Measurements from ENCODE around the gene SYS1. TPM values are rescaled to one million over a fixed set of nuclear protein-coding genes. Genes with fewer than 3 reads are reported as not detected.

SYS1 gene
- total RNA-seq, 2 donors from 2014 or later, result 22.1 to 23.8 TPM

GRCh38 chr20:45323731-45324130 lies 39.2 kb upstream of the SYS1 start:
- H3K4me3 Mint-ChIP-seq, result no peak overlapping the region
- peaks cover 32% of the 10 kb centered on the region for H3K36me3 ChIP-seq (ENCODE audit: control insufficient read depth, insufficient read depth, low read length)
- no peaks in the 10 kb centered on the region for H3K9me3 Mint-ChIP-seq
- peaks cover 9% of the 10 kb centered on the region for H3K4me1 Mint-ChIP-seq
- no peaks in the 10 kb centered on the region for H3K9me3 ChIP-seq (ENCODE audit: control insufficient read depth, low read length)
- TF ChIP-seq CTCF (conservative IDR thresholded peaks at IDR 0.05), result no peak
- DNase-seq, result no peak
- H3K27me3 ChIP-seq (ENCODE audit: control insufficient read depth, insufficient read depth, low read length, poor library complexity, severe bottlenecking), result no peaks in the 10 kb centered on the region
- no peak overlapping the region for H3K4me3 ChIP-seq (ENCODE audit: low read length)
- no peak overlapping the region for H3K9ac ChIP-seq (ENCODE audit: extremely low read depth, low read length, poor library complexity, severe bottlenecking)
- H3K27ac ChIP-seq (ENCODE audit: low read depth, low read length), result no peak overlapping the region
- peaks cover 22% of the 10 kb centered on the region for H3K36me3 Mint-ChIP-seq (ENCODE audit: low read depth)
- H3K27me3 Mint-ChIP-seq (ENCODE audit: insufficient read depth), result no peaks in the 10 kb centered on the region
- no peak overlapping the region for H3K27ac Mint-ChIP-seq
- H3K4me1 ChIP-seq (ENCODE audit: control insufficient read depth, insufficient read depth, low read length), result no peaks in the 10 kb centered on the region

- Histone ChIP-seq H3K4me1 (ENCODE audit: control insufficient read depth, insufficient read depth, low read length) (no peaks in the 10 kb centered on the region), H3K4me3 (ENCODE audit: low read length) (no peak overlapping the region), H3K27ac (ENCODE audit: low read depth, low read length) (peak overlapping the region; percentile 32), H3K9me3 (ENCODE audit: control insufficient read depth, low read length) (no peaks in the 10 kb centered on the region), H3K27me3 (ENCODE audit: control insufficient read depth, insufficient read depth, low read length, poor library complexity, severe bottlenecking) (no peaks in the 10 kb centered on the region), H3K36me3 (ENCODE audit: control insufficient read depth, insufficient read depth, low read length) (peaks cover 48% of the 10 kb centered on the region), H3K9ac (ENCODE audit: extremely low read depth, low read length, poor library complexity, severe bottlenecking) (no peak overlapping the region)
- no peak for DNase-seq
- Mint-ChIP-seq H3K27ac (no peak overlapping the region), H3K27me3 (ENCODE audit: insufficient read depth) (no peaks in the 10 kb centered on the region), H3K4me3 (no peak overlapping the region), H3K36me3 (ENCODE audit: low read depth) (peaks cover 34% of the 10 kb centered on the region), H3K4me1 (peaks cover 9% of the 10 kb centered on the region), H3K9me3 (no peaks in the 10 kb centered on the region)
- TF ChIP-seq CTCF (conservative IDR thresholded peaks at IDR 0.05), result no peak
- WGBS, 2 experiments (ENCODE audit: insufficient coverage in 1 of 2, insufficient read length in 1 of 2), result 81 to 93% methylated on average over 2 to 6 of the region's 6 CpGs
Observed at GRCh38 chr20:45325371-45325770, 37.6 kb upstream of the SYS1 start.

GRCh38 chr20:45328451-45328850 lies 34.5 kb upstream of the SYS1 start:
- H3K9ac ChIP-seq (ENCODE audit: extremely low read depth, low read length, poor library complexity, severe bottlenecking), result no peak overlapping the region
- no peak for DNase-seq
- WGBS, 2 experiments (ENCODE audit: insufficient coverage in 1 of 2, insufficient read length in 1 of 2), result 87 to 93% methylated on average over 4 of the region's 4 CpGs
- H3K9me3 ChIP-seq (ENCODE audit: control insufficient read depth, low read length), result no peaks in the 10 kb centered on the region
- no peak for TF ChIP-seq CTCF (conservative IDR thresholded peaks at IDR 0.05)
- no peak overlapping the region for H3K27ac Mint-ChIP-seq
- no peak overlapping the region for H3K4me3 ChIP-seq (ENCODE audit: low read length)
- H3K4me1 ChIP-seq (ENCODE audit: control insufficient read depth, insufficient read depth, low read length), result no peaks in the 10 kb centered on the region
- no peak overlapping the region for H3K4me3 Mint-ChIP-seq
- H3K36me3 ChIP-seq (ENCODE audit: control insufficient read depth, insufficient read depth, low read length), result peaks cover 73% of the 10 kb centered on the region
- H3K4me1 Mint-ChIP-seq, result peaks cover 3% of the 10 kb centered on the region
- no peaks in the 10 kb centered on the region for H3K27me3 ChIP-seq (ENCODE audit: control insufficient read depth, insufficient read depth, low read length, poor library complexity, severe bottlenecking)
- no peaks in the 10 kb centered on the region for H3K9me3 Mint-ChIP-seq
- H3K27me3 Mint-ChIP-seq (ENCODE audit: insufficient read depth), result no peaks in the 10 kb centered on the region
- H3K27ac ChIP-seq (ENCODE audit: low read depth, low read length), result no peak overlapping the region
- H3K36me3 Mint-ChIP-seq (ENCODE audit: low read depth), result peaks cover 52% of the 10 kb centered on the region
